A549 (cell line): Measurements from ENCODE around the gene CNTNAP2. TPM values are rescaled to one million over a fixed set of nuclear protein-coding genes. Genes with fewer than 3 reads are reported as not detected.

Source experiments
- ATAC-seq, 2 experiments: fragments of 200-7000 bp in 1 of 2; fragments of >200 bp in 1 of 2; cut with Nextera tagmentation in 1 of 2; cut with Tn5 transposase in 1 of 2; 3 replicates each; pipeline versions ENCODE4 v1.8.0 to v1.9.1; 2018 to 2020; ENCODE audit warnings: mild to moderate bottlenecking in 1 of 2, moderate library complexity in 1 of 2
- CTCF ChIA-PET: fragments of 300-600 bp; sonication (Branson Sonifier 250); formaldehyde crosslinking; extraction: SDS; loops from one replicate; lab custom pipeline; 2021; ENCODE audit warnings: antibody characterized with exemption, inconsistent platforms; lab: Yijun Ruan, JAX
- POLR2A ChIA-PET: fragments of 350-600 bp; formaldehyde crosslinking; extraction: SDS; loops from one replicate; lab custom pipeline; 2021; ENCODE audit warnings: antibody characterized with exemption, inconsistent platforms; lab: Yijun Ruan, JAX
- DNase-seq, 2 experiments: peaks; one replicate each; pipeline versions ENCODE4 v3.0.0 to v3.0.0-alpha.2; 2011 to 2016; ENCODE audit warnings: low read depth in 1 of 2, low spot score in 1 of 2
- FAIRE-seq: peaks from 2 replicates; lab custom pipeline; 2011; peaks lifted over from hg19 to GRCh38; lab: Jason Lieb, UNC
- H3K27ac ChIP-seq, 2 experiments: fragments of >200 bp; sonication (Bioruptor Twin); formaldehyde crosslinking; 3 replicates each; pipeline ENCODE4 v1.5.1; 2016 to 2017
- H3K4me1 ChIP-seq: fragments of >200 bp; sonication (Bioruptor Twin); formaldehyde crosslinking; 3 replicates; pipeline ENCODE4 v1.6.1; 2016
- H3K4me2 ChIP-seq: fragments of >200 bp; sonication (Bioruptor Twin); formaldehyde crosslinking; 3 replicates; pipeline ENCODE4 v1.6.1; 2016
- H3K4me3 ChIP-seq: fragments of >200 bp; sonication (Bioruptor Twin); formaldehyde crosslinking; 3 replicates; pipeline ENCODE4 v1.5.1; 2016
- H3K9me3 ChIP-seq: fragments of >200 bp; sonication (Bioruptor Twin); formaldehyde crosslinking; 3 replicates; pipeline ENCODE4 v1.6.1; 2016
- BHLHE40 ChIP-seq: IDR thresholded peaks from 2 replicates; pipeline ENCODE4 v1.6.1; 2012; ENCODE audit warnings: low read depth, low read length, inconsistent platforms
- CBX8 ChIP-seq: fragments of 200-600 bp; sonication (generic); IDR thresholded peaks from 2 replicates; pipeline ENCODE4 v1.6.1; 2016
- CHD4 ChIP-seq: fragments of 200-600 bp; sonication (generic); IDR thresholded peaks from 2 replicates; pipeline ENCODE4 v1.6.1; 2016; ENCODE audit warnings: antibody characterized with exemption, mild to moderate bottlenecking, borderline replicate concordance
- CTCF ChIP-seq: fragments of >200 bp; sonication (Bioruptor Twin); formaldehyde crosslinking; IDR thresholded peaks from 3 replicates; pipeline ENCODE4 v1.5.1; 2016
- EP300 ChIP-seq, 2 experiments: fragments of >200 bp; sonication (Bioruptor Twin); formaldehyde crosslinking; IDR thresholded peaks; 2 replicates in 1 of 2; 3 replicates in 1 of 2; pipeline ENCODE4 v1.6.1; 2016 to 2017
- ESRRA ChIP-seq: fragments of 150-350 bp; IDR thresholded peaks from 2 replicates; pipeline ENCODE4 v1.6.1; 2014; ENCODE audit warnings: mild to moderate bottlenecking, low read length, borderline replicate concordance
- FOSL2 ChIP-seq, 2 experiments: fragments of 450-650 bp in 1 of 2; fragments of >200 bp in 1 of 2; sonication (Bioruptor Twin) in 1 of 2; formaldehyde crosslinking; IDR thresholded peaks; 2 replicates each; pipeline versions ENCODE4 v1.5.0 to v1.6.1; 2016 to 2020; ENCODE audit warnings: mild to moderate bottlenecking in 1 of 2, moderate library complexity in 1 of 2
- FOXS1 ChIP-seq: fragments of 250-450 bp; sonication (Bioruptor Pico); IDR thresholded peaks from 2 replicates; pipeline ENCODE4 v1.5.0; 2020; ENCODE audit warnings: mild to moderate bottlenecking, moderate library complexity
- GATA3 ChIP-seq: IDR thresholded peaks from 2 replicates; pipeline ENCODE4 v1.6.1; 2012; ENCODE audit warnings: borderline replicate concordance
- HEYL ChIP-seq: fragments of 250-450 bp; sonication (Bioruptor Pico); IDR thresholded peaks from 2 replicates; pipeline ENCODE4 v1.8.0; 2021; ENCODE audit warnings: mild to moderate bottlenecking, moderate library complexity
- HOXB5 ChIP-seq: fragments of 250-450 bp; sonication (Bioruptor Pico); IDR thresholded peaks from 2 replicates; pipeline ENCODE4 v1.5.0; 2020; ENCODE audit warnings: mild to moderate bottlenecking, moderate library complexity
- JUNB ChIP-seq: fragments of >200 bp; sonication (Bioruptor Twin); formaldehyde crosslinking; IDR thresholded peaks from 2 replicates; pipeline ENCODE4 v1.6.1; 2016
- KDM5A ChIP-seq: fragments of 200-600 bp; sonication (generic); IDR thresholded peaks from 2 replicates; pipeline ENCODE4 v1.6.1; 2016; ENCODE audit warnings: antibody characterized with exemption, mild to moderate bottlenecking
- MAFK ChIP-seq: fragments of 450-650 bp; IDR thresholded peaks from 2 replicates; pipeline ENCODE4 v1.6.1; 2014; ENCODE audit not compliant: partially characterized antibody
- MAX ChIP-seq: IDR thresholded peaks from 2 replicates; pipeline ENCODE4 v1.6.1; 2012
- MAZ ChIP-seq: fragments of 150-350 bp; IDR thresholded peaks from 2 replicates; pipeline ENCODE4 v1.6.1; 2014; ENCODE audit warnings: antibody characterized with exemption, low read depth, low read length, borderline replicate concordance
- MYC ChIP-seq: IDR thresholded peaks from 2 replicates; pipeline ENCODE4 v1.6.1; 2012; ENCODE audit warnings: mild to moderate bottlenecking, inconsistent platforms, low read length, improper control_type of control experiment, borderline replicate concordance
- POLR2AphosphoS2 ChIP-seq: conservative IDR thresholded peaks from 2 replicates; pipeline ENCODE4 v1.6.1; 2012; ENCODE audit warnings: low read length, improper control_type of control experiment, inconsistent platforms
- RAD21 ChIP-seq, 2 experiments: fragments of >200 bp in 1 of 2; sonication (Bioruptor Twin) in 1 of 2; formaldehyde crosslinking in 1 of 2; IDR thresholded peaks in 1 of 2; conservative IDR thresholded peaks in 1 of 2; 2 replicates in 1 of 2; 3 replicates in 1 of 2; pipeline ENCODE4 v1.6.1; 2012 to 2018; ENCODE audit warnings: inconsistent platforms in 1 of 2
- RARB ChIP-seq: fragments of 250-450 bp; sonication (Bioruptor Pico); IDR thresholded peaks from 2 replicates; pipeline ENCODE4 v1.8.0; 2021; ENCODE audit warnings: mild to moderate bottlenecking, moderate library complexity
- REST ChIP-seq: fragments of 200-600 bp; sonication (generic); IDR thresholded peaks from 2 replicates; pipeline ENCODE4 v1.6.1; 2016; ENCODE audit warnings: antibody characterized with exemption, mild to moderate bottlenecking, moderate library complexity
- SMC3 ChIP-seq: fragments of >200 bp; sonication (Bioruptor Twin); formaldehyde crosslinking; IDR thresholded peaks from 3 replicates; pipeline ENCODE4 v1.6.1; 2018; ENCODE audit warnings: inconsistent platforms
- TFCP2L1 ChIP-seq: fragments of 250-450 bp; sonication (Bioruptor Pico); IDR thresholded peaks from 2 replicates; pipeline ENCODE4 v1.5.0; 2021; ENCODE audit warnings: mild to moderate bottlenecking
- ZC3H11A ChIP-seq: fragments of 450-650 bp; IDR thresholded peaks from 2 replicates; pipeline ENCODE4 v1.6.1; 2014; ENCODE audit warnings: antibody characterized with exemption, mild to moderate bottlenecking
- ZFP36 ChIP-seq: fragments of 450-650 bp; IDR thresholded peaks from 2 replicates; pipeline ENCODE4 v1.6.1; 2014; ENCODE audit warnings: borderline replicate concordance; ENCODE audit not compliant: partially characterized antibody
- ZNF302 ChIP-seq: fragments of 250-450 bp; sonication (Bioruptor Pico); IDR thresholded peaks from 2 replicates; pipeline ENCODE4 v1.9.0; 2021; ENCODE audit warnings: inconsistent platforms, mild to moderate bottlenecking, moderate library complexity
- ZSCAN20 ChIP-seq: fragments of 250-450 bp; sonication (Bioruptor Pico); IDR thresholded peaks from 2 replicates; pipeline ENCODE4 v1.8.0; 2022; ENCODE audit warnings: mild to moderate bottlenecking, moderate library complexity
- WGBS: methylation state at CpG from one replicate; pipeline ENCODE4 v1.1.6; 2017; ENCODE audit errors: missing lambda C conversion rate; 5-methylcytosine and 5-hydroxymethylcytosine counted together
- polyA plus RNA-seq, 4 experiments: library from polyadenylated mRNA; depleted of rRNA in 3 of 4; stranded (reverse); fragments of >200 nt; fragmentation: RNase III in 1 of 4; extraction: RNeasy Plus Mini Kit Qiagen cat#74134 plus additional on column Dnase treatment in 1 of 4; gene quantifications; 2 replicates in 3 of 4; 3 replicates in 1 of 4; pipeline ENCODE4 v1.2.3, GENCODE V29; 2011 to 2017
- TF ChIP-seq, protein P1 (sequence below): fragments of 450-650 bp; IDR thresholded peaks from 2 replicates; pipeline ENCODE4 v1.6.1; 2014; ENCODE audit warnings: antibody characterized with exemption
- TF ChIP-seq, protein P2 (sequence below): fragments of 250-450 bp; sonication (Bioruptor Pico); IDR thresholded peaks from 2 replicates; pipeline ENCODE4 v1.5.0; 2020; ENCODE audit warnings: low read depth, mild to moderate bottlenecking, moderate library complexity

CNTNAP2 gene
- polyA plus RNA-seq, 2 of the 4 experiments (the other 2 are of a cell fraction) = 0.05 to 0.13 TPM

- Histone ChIP-seq H3K4me2 (peak overlapping the region; percentile 64), H3K9me3 (no peaks in the 10 kb centered on the region), H3K4me1 (no peaks in the 10 kb centered on the region), H3K4me3 (no peak overlapping the region), H3K27ac (no peak overlapping the region)
- ChIA-PET POLR2A (no interaction called here), CTCF (interaction anchor here (0.7 to 4.2 kb wide), 13 partner anchors 8 to 266 kb away, joined by 3 to 20 read pairs (median 3); no protein-coding TSS in a partner anchor)
- 30% methylated on average over 12 of the region's 12 CpGs for WGBS
- ATAC-seq (peak in 1 of 2 experiments; percentile 23; a peak in 3 of 6 replicates), FAIRE-seq (no peak), DNase-seq (no peak)
- TF ChIP-seq MAFK (peak; percentile 75), REST (no peak)
Measured at GRCh38 chr7:148261996-148262688, 2145.5 kb downstream of the CNTNAP2 start.

GRCh38 chr7:148262721-148263229 lies 2146.2 kb downstream of the CNTNAP2 start:
- no peak for FAIRE-seq
- WGBS = 3% methylated on average over 17 of the region's 18 CpGs
- Histone ChIP-seq H3K9me3 (no peaks in the 10 kb centered on the region), H3K4me2 (peak overlapping the region; percentile 64)
- POLR2A ChIA-PET = no interaction called here
- ATAC-seq = peak; percentile 81 to 93
- TF ChIP-seq GATA3 (no peak), CTCF (peak; percentile 78), CBX8 (no peak), ZC3H11A (no peak), CHD4 (no peak), HOXB5 (no peak), MAX (peak; percentile 41; the same call in 1 of the 2 replicates), FOXS1 (CRISPR knock-in tag) (no peak), SMC3 (peak; percentile 57), ZSCAN20 (CRISPR knock-in tag) (no peak), ZNF302 (CRISPR knock-in tag) (no peak), ZFP36 (no peak), ESRRA (no peak), MAZ (no peak), POLR2AphosphoS2 (no peak), EP300 (IDR thresholded peaks at IDR 0.05) (no peak), JUNB (no peak), FOSL2 (IDR thresholded peaks at IDR 0.05) (no peak), FOSL2 (CRISPR knock-in tag; IDR thresholded peaks at IDR 0.05) (no peak), MYC (no peak), BHLHE40 (no peak), TFCP2L1 (no peak), RAD21 (conservative IDR thresholded peaks at IDR 0.05 in 1 of 2, IDR thresholded peaks at IDR 0.05 in 1 of 2) (peak; percentile 74 to 79), HEYL (CRISPR knock-in tag) (no peak), RARB (no peak), KDM5A (no peak)
- TF ChIP-seq, protein P1, sequence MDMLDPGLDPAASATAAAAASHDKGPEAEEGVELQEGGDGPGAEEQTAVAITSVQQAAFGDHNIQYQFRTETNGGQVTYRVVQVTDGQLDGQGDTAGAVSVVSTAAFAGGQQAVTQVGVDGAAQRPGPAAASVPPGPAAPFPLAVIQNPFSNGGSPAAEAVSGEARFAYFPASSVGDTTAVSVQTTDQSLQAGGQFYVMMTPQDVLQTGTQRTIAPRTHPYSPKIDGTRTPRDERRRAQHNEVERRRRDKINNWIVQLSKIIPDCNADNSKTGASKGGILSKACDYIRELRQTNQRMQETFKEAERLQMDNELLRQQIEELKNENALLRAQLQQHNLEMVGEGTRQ = no peak
- TF ChIP-seq, protein P2, sequence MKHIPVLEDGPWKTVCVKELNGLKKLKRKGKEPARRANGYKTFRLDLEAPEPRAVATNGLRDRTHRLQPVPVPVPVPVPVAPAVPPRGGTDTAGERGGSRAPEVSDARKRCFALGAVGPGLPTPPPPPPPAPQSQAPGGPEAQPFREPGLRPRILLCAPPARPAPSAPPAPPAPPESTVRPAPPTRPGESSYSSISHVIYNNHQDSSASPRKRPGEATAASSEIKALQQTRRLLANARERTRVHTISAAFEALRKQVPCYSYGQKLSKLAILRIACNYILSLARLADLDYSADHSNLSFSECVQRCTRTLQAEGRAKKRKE (CRISPR knock-in tag) = no peak
- TF ChIP-seq, all 56 proteins: peak for 4
- H3K27ac ChIP-seq = no peak overlapping the region
- peak; percentile 44 to 56 for DNase-seq
- CTCF ChIA-PET = interaction anchor here (0.7 to 2.4 kb wide), 15 partner anchors 8 to 294 kb away, joined by 3 to 7 read pairs (median 3); no protein-coding TSS in a partner anchor
- H3K4me1 ChIP-seq = no peaks in the 10 kb centered on the region
- 0 out of 3 replicates have a peak overlapping the region, but pooled peaks have one; percentile 18 for H3K4me3 ChIP-seq
